K562 (cell line): ENCODE results near the gene MAP4K4. TPM values are rescaled to one million over a fixed set of nuclear protein-coding genes. Genes with fewer than 3 reads are reported as not detected.
A peak's percentile ranks its signal among the peaks of the same experiment; 100 is the strongest.

ENCODE experiments used
- ATAC-seq: fragments of 200-7000 bp; cut with Tn5 transposase; 3 replicates; pipeline ENCODE4 v1.9.1; 2020; ENCODE audit warnings: moderate library complexity
- BruUV-seq: library from RNA; stranded (reverse); fragments of 400-500 nt; replicated peaks from 2 replicates; lab custom pipeline; 2021; lab: Mats Ljungman, UMichigan
- CTCF ChIA-PET: fragments of 300-600 bp; formaldehyde crosslinking; extraction: SDS; loops from one replicate; lab custom pipeline; 2021; ENCODE audit warnings: low intra/inter-chr PET ratio; lab: Yijun Ruan, JAX
- POLR2A ChIA-PET: fragments of 300-600, 350-650 bp; sonication (Branson Sonifier 250); formaldehyde crosslinking; extraction: SDS; loops from one replicate; lab custom pipeline; 2021; ENCODE audit warnings: antibody characterized with exemption, inconsistent platforms; lab: Yijun Ruan, JAX
- DNase-seq, 4 experiments: peaks; one replicate each; pipeline versions ENCODE4 v3.0.0 to v3.0.0-alpha.2; 2011 to 2018; ENCODE audit warnings: low spot score in 3 of 4, mixed read lengths in 3 of 4; ENCODE audit errors: extremely low read depth in 1 of 4
- FAIRE-seq: peaks from 2 replicates; lab custom pipeline; 2011; peaks lifted over from hg19 to GRCh38; lab: Jason Lieb, UNC
- H2AFZ ChIP-seq: 2 replicates; pipeline ENCODE4 v1.6.0; 2011; ENCODE audit warnings: low read depth, low read length, control low read depth, inconsistent platforms
- H3K27ac ChIP-seq: fragments of 200-600 bp; 3 replicates; pipeline ENCODE4 v1.8.0; 2011; ENCODE audit warnings: low read depth, mild to moderate bottlenecking, control low read depth, inconsistent platforms, low read length, moderate library complexity, mixed read lengths; ENCODE audit errors: extremely low read depth
- H3K27me3 ChIP-seq, 2 experiments: fragments of 300-600 bp in 1 of 2; 2 replicates in 1 of 2; 3 replicates in 1 of 2; pipeline versions ENCODE4 v1.6.0 to v1.8.0; 2011; ENCODE audit warnings: inconsistent platforms in 2 of 2, low read length in 2 of 2, mild to moderate bottlenecking in 1 of 2, mixed read lengths in 1 of 2, moderate library complexity in 1 of 2; ENCODE audit not compliant: control insufficient read depth in 2 of 2, insufficient read depth in 2 of 2
- H3K36me3 ChIP-seq: fragments of 300-600 bp; 3 replicates; pipeline ENCODE4 v1.8.0; 2011; ENCODE audit warnings: mild to moderate bottlenecking, low read length, inconsistent platforms; ENCODE audit not compliant: control insufficient read depth, insufficient read depth
- H3K4me1 ChIP-seq, 2 experiments: fragments of 200-600 bp in 1 of 2; replicated peaks in 1 of 2; 2 replicates in 1 of 2; 3 replicates in 1 of 2; pipeline versions ENCODE4 v1.5.1 to v1.8.0; 2011; ENCODE audit warnings: inconsistent platforms in 2 of 2, low read length in 2 of 2, mild to moderate bottlenecking in 1 of 2, mixed read lengths in 1 of 2, moderate library complexity in 1 of 2; ENCODE audit not compliant: control insufficient read depth in 2 of 2, insufficient read depth in 2 of 2
- H3K4me2 ChIP-seq: 2 replicates; pipeline ENCODE4 v1.6.1; 2011; ENCODE audit warnings: low read length, control low read depth, inconsistent platforms, mixed read lengths; ENCODE audit not compliant: insufficient read depth
- H3K4me3 ChIP-seq: fragments of 200-600 bp; sonication (generic), shearing (Covaris generic); 2 replicates; pipeline ENCODE4 v1.5.1; 2016; ENCODE audit warnings: control low read depth, inconsistent platforms
- H3K79me2 ChIP-seq: fragments of 200-600 bp; 3 replicates; pipeline ENCODE4 v1.8.0; 2011; ENCODE audit warnings: low read length, inconsistent platforms; ENCODE audit not compliant: control insufficient read depth, insufficient read depth
- H3K9ac ChIP-seq, 2 experiments: 2 replicates each; pipeline versions ENCODE4 v1.6.0 to v1.6.1; 2011; ENCODE audit warnings: low read depth in 2 of 2, low read length in 2 of 2, control low read depth in 1 of 2, inconsistent platforms in 1 of 2, mild to moderate bottlenecking in 1 of 2, mixed read lengths in 1 of 2; ENCODE audit not compliant: insufficient read depth in 1 of 2
- H3K9me1 ChIP-seq: one replicate; pipeline ENCODE4 v1.6.0; 2011; ENCODE audit warnings: inconsistent platforms, mild to moderate bottlenecking, low read length, moderate library complexity; ENCODE audit not compliant: control insufficient read depth, insufficient read depth
- H3K9me3 ChIP-seq: replicated peaks from 2 replicates; pipeline ENCODE4 v1.5.1; 2011; ENCODE audit warnings: low read depth, low read length, inconsistent platforms; ENCODE audit not compliant: control insufficient read depth, insufficient read depth
- H4K20me1 ChIP-seq: replicated peaks from 2 replicates; pipeline ENCODE4 v1.6.1; 2011; ENCODE audit warnings: low read length, inconsistent platforms, mixed read lengths; ENCODE audit not compliant: control insufficient read depth, insufficient read depth
- CLOCK ChIP-seq: fragments of 250-450 bp; sonication (Bioruptor Pico); IDR thresholded peaks from 2 replicates; pipeline ENCODE4 v1.4.0; 2020; ENCODE audit warnings: mild to moderate bottlenecking, moderate library complexity, borderline replicate concordance
- GABPA ChIP-seq: fragments of 200-800 bp; sonication (Bioruptor generic); conservative IDR thresholded peaks from 2 replicates; pipeline ENCODE4 v1.6.1; 2016; ENCODE audit warnings: low read depth, missing genetic modification characterization, missing compliant biosample characterization
- GTF2A2 ChIP-seq: IDR thresholded peaks from 2 replicates; pipeline ENCODE4 v1.6.1; 2016; ENCODE audit warnings: mild to moderate bottlenecking, missing genetic modification characterization, missing compliant biosample characterization
- NR3C1 ChIP-seq: sonication (generic); formaldehyde crosslinking; IDR thresholded peaks from 2 replicates; pipeline ENCODE4 v1.8.1; 2022; ENCODE audit warnings: missing genetic modification reagents
- SMAD1 ChIP-seq: fragments of 150-350 bp; IDR thresholded peaks from 2 replicates; pipeline ENCODE4 v1.6.1; 2014; ENCODE audit warnings: low read length, low read depth; ENCODE audit not compliant: partially characterized antibody
- SP2 ChIP-seq: IDR thresholded peaks from 2 replicates; pipeline ENCODE4 v1.6.1; 2011; ENCODE audit warnings: mild to moderate bottlenecking, low read depth, low read length, moderate library complexity; ENCODE audit not compliant: poor library complexity, severe bottlenecking; ENCODE audit errors: extremely low read depth
- ZKSCAN3 ChIP-seq: fragments of 250-450 bp; sonication (Bioruptor Pico); IDR thresholded peaks from 2 replicates; pipeline ENCODE4 v1.4.0; 2020
- ZNF512 ChIP-seq: IDR thresholded peaks from 2 replicates; pipeline ENCODE4 v1.6.1; 2016; ENCODE audit warnings: missing genetic modification characterization, missing compliant biosample characterization
- WGBS: fragments of 100-300 bp; shearing (Covaris generic); methylation state at CpG from one replicate; pipeline ENCODE4 v1.1.6; 2016; ENCODE audit warnings: low coverage, mixed read lengths; ENCODE audit not compliant: insufficient coverage; ENCODE audit errors: missing lambda C conversion rate; 5-methylcytosine and 5-hydroxymethylcytosine counted together
- in situ Hi-C: fragments of 300-500 bp; cut with MboI; formaldehyde crosslinking; loops from 4 replicates; pipeline ENCODE4 v1.15.0; 2018; ENCODE audit warnings: inconsistent platforms, mixed read lengths
- intact Hi-C: fragments of 100-400 bp; cut with micrococcal nuclease; formaldehyde crosslinking; loops from 2 replicates; pipeline ENCODE4 v1.14.2; 2022
- polyA plus RNA-seq, 8 experiments: library from polyadenylated mRNA; depleted of rRNA in 4 of 8; stranded (reverse) in 5 of 8; unstranded in 3 of 8; fragments of >200 nt; fragmentation: Nextera tagmentation in 2 of 8; fragmentation: Illumina TruSeq in 1 of 8; extraction: Ambion mirVana in 2 of 8; extraction: Trizol in 1 of 8; gene quantifications; 2 replicates each; pipeline versions ENCODE4 v1.2.1 to v1.2.3, GENCODE V29; 2011 to 2014; ENCODE audit warnings: inconsistent platforms in 1 of 8, missing spikeins in 1 of 8
- total RNA-seq, 7 experiments: library from RNA; depleted of rRNA in 6 of 7; stranded (reverse); fragments of >200 nt in 6 of 7; fragmentation: Illumina TruSeq in 2 of 7; extraction: Trizol in 2 of 7; gene quantifications; 2 replicates each; pipeline versions ENCODE4 v1.2.1 to v1.2.3, GENCODE V29; 2011 to 2021; ENCODE audit warnings: low replicate concordance in 1 of 7
- TF ChIP-seq, protein P1 (sequence below): fragments of 450-650 bp; IDR thresholded peaks from 2 replicates; pipeline ENCODE4 v1.6.1; 2016; ENCODE audit warnings: borderline replicate concordance
- TF ChIP-seq, protein P2 (sequence below): fragments of 450-650 bp; IDR thresholded peaks from 2 replicates; pipeline ENCODE4 v1.6.1; 2017; ENCODE audit warnings: mild to moderate bottlenecking, moderate library complexity

Gene MAP4K4
- total and polyA plus RNA-seq, 9 of the 15 experiments (the other 6 are each of a cell fraction or from before 2014, with no cell fraction given), result 7.6 to 76.4 (median 50.6) TPM

- Histone ChIP-seq H2AFZ (no peak overlapping the region), H3K79me2 (peaks cover 96% of the 10 kb centered on the region), H3K9ac (peak overlapping the region in 1 of 2 experiments; percentile 27; a peak in 1 of 4 replicates), H3K4me3 (no peak overlapping the region), H4K20me1 (peaks cover 28% of the 10 kb centered on the region), H3K4me1 (peaks cover 0 to 14% of the 10 kb centered on the region in 2 experiments; a peak in 2 of 5 replicates), H3K9me1 (no peaks in the 10 kb centered on the region), H3K27me3 (no peaks in the 10 kb centered on the region), H3K4me2 (no peak overlapping the region), H3K9me3 (no peaks in the 10 kb centered on the region), H3K27ac (no peak overlapping the region), H3K36me3 (no peaks in the 10 kb centered on the region)
- TF ChIP-seq SP2 (no peak), GTF2A2 (no peak), NR3C1 (no peak), ZNF512 (no peak), GABPA (tag) (no peak), SMAD1 (no peak), CLOCK (CRISPR knock-in tag) (no peak), ZKSCAN3 (CRISPR knock-in tag) (no peak)
- TF ChIP-seq, protein P1, sequence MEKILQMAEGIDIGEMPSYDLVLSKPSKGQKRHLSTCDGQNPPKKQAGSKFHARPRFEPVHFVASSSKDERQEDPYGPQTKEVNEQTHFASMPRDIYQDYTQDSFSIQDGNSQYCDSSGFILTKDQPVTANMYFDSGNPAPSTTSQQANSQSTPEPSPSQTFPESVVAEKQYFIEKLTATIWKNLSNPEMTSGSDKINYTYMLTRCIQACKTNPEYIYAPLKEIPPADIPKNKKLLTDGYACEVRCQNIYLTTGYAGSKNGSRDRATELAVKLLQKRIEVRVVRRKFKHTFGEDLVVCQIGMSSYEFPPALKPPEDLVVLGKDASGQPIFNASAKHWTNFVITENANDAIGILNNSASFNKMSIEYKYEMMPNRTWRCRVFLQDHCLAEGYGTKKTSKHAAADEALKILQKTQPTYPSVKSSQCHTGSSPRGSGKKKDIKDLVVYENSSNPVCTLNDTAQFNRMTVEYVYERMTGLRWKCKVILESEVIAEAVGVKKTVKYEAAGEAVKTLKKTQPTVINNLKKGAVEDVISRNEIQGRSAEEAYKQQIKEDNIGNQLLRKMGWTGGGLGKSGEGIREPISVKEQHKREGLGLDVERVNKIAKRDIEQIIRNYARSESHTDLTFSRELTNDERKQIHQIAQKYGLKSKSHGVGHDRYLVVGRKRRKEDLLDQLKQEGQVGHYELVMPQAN, result no peak
- TF ChIP-seq, protein P2, sequence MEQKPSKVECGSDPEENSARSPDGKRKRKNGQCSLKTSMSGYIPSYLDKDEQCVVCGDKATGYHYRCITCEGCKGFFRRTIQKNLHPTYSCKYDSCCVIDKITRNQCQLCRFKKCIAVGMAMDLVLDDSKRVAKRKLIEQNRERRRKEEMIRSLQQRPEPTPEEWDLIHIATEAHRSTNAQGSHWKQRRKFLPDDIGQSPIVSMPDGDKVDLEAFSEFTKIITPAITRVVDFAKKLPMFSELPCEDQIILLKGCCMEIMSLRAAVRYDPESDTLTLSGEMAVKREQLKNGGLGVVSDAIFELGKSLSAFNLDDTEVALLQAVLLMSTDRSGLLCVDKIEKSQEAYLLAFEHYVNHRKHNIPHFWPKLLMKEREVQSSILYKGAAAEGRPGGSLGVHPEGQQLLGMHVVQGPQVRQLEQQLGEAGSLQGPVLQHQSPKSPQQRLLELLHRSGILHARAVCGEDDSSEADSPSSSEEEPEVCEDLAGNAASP, result no peak
- in situ Hi-C loops, result no loop called here
- 84% methylated on average over 8 of the region's 8 CpGs for WGBS
- no peak for FAIRE-seq
- ChIA-PET POLR2A (interaction anchor here (0.6 to 1.2 kb wide), 3 partner anchors 9 to 78 kb away, joined by 3 read pairs; partner anchors contain the start of gene MAP4K4), CTCF (no interaction called here)
- intact Hi-C loops, result no loop called here
- no peak for ATAC-seq
- no TSS peak for BruUV-seq
- no peak for DNase-seq
Measured at GRCh38 chr2:101775636-101776035, 78.1 kb downstream of the MAP4K4 start.
